GM23248 (cell line): ENCODE data around the gene ADAM12. TPM values are rescaled to one million over a fixed set of nuclear protein-coding genes. Genes with fewer than 3 reads are reported as not detected.

Experiments
- DNase-seq: peaks from one replicate; pipeline ENCODE4 v3.0.0-alpha.2; 2015
- H2AFZ ChIP-seq: fragments of 200-600 bp; sonication (generic); 2 replicates; pipeline ENCODE4 v1.6.1; 2016; ENCODE audit warnings: antibody characterized with exemption
- H3F3A ChIP-seq: fragments of 200-600 bp; sonication (generic); 2 replicates; pipeline ENCODE4 v1.6.1; 2016; ENCODE audit warnings: mild to moderate bottlenecking, antibody characterized with exemption, mixed run types; ENCODE audit not compliant: insufficient read depth
- H3K27ac ChIP-seq: fragments of 200-600 bp; sonication (generic); 2 replicates; pipeline ENCODE4 v1.5.1; 2016; ENCODE audit warnings: mild to moderate bottlenecking
- H3K27me3 ChIP-seq: fragments of 200-600 bp; sonication (generic); replicated peaks from 2 replicates; pipeline ENCODE4 v1.6.1; 2016; ENCODE audit warnings: mild to moderate bottlenecking; ENCODE audit not compliant: insufficient read depth
- H3K36me3 ChIP-seq: fragments of 200-600 bp; sonication (generic); 2 replicates; pipeline ENCODE4 v1.6.1; 2016; ENCODE audit warnings: low read depth, mild to moderate bottlenecking
- H3K4me1 ChIP-seq: fragments of 200-600 bp; sonication (generic); 2 replicates; pipeline ENCODE4 v1.6.1; 2016; ENCODE audit warnings: mild to moderate bottlenecking; ENCODE audit not compliant: insufficient read depth
- H3K4me2 ChIP-seq: fragments of 200-600 bp; sonication (generic); one replicate; pipeline ENCODE4 v1.6.1; 2016; ENCODE audit warnings: mild to moderate bottlenecking; ENCODE audit not compliant: unreplicated experiment
- H3K4me3 ChIP-seq: fragments of 200-600 bp; sonication (generic); 2 replicates; pipeline ENCODE4 v1.5.1; 2016; ENCODE audit warnings: mild to moderate bottlenecking
- H3K79me2 ChIP-seq: fragments of 200-600 bp; sonication (generic); 2 replicates; pipeline ENCODE4 v1.6.1; 2016; ENCODE audit warnings: mild to moderate bottlenecking; ENCODE audit not compliant: insufficient read depth
- H3K9ac ChIP-seq: fragments of 200-600 bp; sonication (generic); 2 replicates; pipeline ENCODE4 v1.6.1; 2016; ENCODE audit warnings: mild to moderate bottlenecking
- H3K9me2 ChIP-seq: fragments of 200-600 bp; sonication (generic); 2 replicates; pipeline ENCODE4 v1.6.1; 2016; ENCODE audit warnings: mixed run types, mild to moderate bottlenecking, moderate library complexity; ENCODE audit not compliant: insufficient read depth
- H3K9me3 ChIP-seq: fragments of 200-600 bp; sonication (generic); one replicate; pipeline ENCODE4 v1.6.1; 2017; ENCODE audit warnings: low read depth
- H4K20me1 ChIP-seq: fragments of 200-600 bp; sonication (generic); 2 replicates; pipeline ENCODE4 v1.6.0; 2016; ENCODE audit not compliant: insufficient read depth
- EZH2 ChIP-seq: fragments of 200-600 bp; sonication (generic); IDR thresholded peaks from 2 replicates; pipeline ENCODE4 v1.6.1; 2018; ENCODE audit warnings: antibody characterized with exemption, mild to moderate bottlenecking; ENCODE audit not compliant: insufficient read depth, poor library complexity, severe bottlenecking
- EZH2phosphoT487 ChIP-seq: fragments of 200-600 bp; sonication (generic); IDR thresholded peaks from 2 replicates; pipeline ENCODE4 v1.6.1; 2018; ENCODE audit warnings: antibody characterized with exemption, moderate library complexity, mild to moderate bottlenecking, low read depth; ENCODE audit not compliant: insufficient read depth
- WGBS, 2 experiments: methylation state at CpG; one replicate each; pipeline ENCODE4 v1.1.6; 2015 to 2017; ENCODE audit warnings: low lambda C conversion rate in 2 of 2, low coverage in 1 of 2; ENCODE audit errors: missing lambda C conversion rate in 2 of 2; 5-methylcytosine and 5-hydroxymethylcytosine counted together
- in situ Hi-C: fragments of 300-500 bp; cut with MboI; formaldehyde crosslinking; loops from 2 replicates; pipeline ENCODE4 v1.15.0; 2020
- polyA plus RNA-seq: library from polyadenylated mRNA; unstranded; fragments of >200 nt; fragmentation: Nextera tagmentation; extraction: Ambion mirVana; gene quantifications from 2 replicates; pipeline ENCODE4 v1.2.1, GENCODE V29; 2016
- total RNA-seq: library from RNA; depleted of rRNA; stranded (reverse); fragments of >200 nt; shearing (Covaris generic); gene quantifications from 2 replicates; pipeline ENCODE4 v1.2.3, GENCODE V29; 2014

The ADAM12 gene
- total and polyA plus RNA-seq, 2 experiments from 2014 or later, result 58.4 to 127 TPM

DNA sequence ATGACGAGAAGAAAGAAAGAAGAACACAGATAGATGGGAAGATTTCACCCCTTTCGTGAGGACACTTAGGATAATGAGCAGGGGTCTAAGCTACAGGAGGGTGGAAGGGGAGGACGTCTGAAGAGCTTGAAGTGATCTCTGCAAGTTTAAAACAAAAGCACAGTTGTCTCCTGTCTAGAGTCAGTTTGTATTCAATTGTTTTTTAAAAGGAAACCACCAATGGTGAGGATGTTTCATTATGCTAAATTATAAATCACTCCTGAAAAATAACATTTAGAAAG is 85.9 kb downstream of the ADAM12 start:
- WGBS, 2 experiments, result 90 to 92% methylated on average over 3 of the region's 3 CpGs
- no peaks in the 10 kb centered on the region for H3K27me3 ChIP-seq
- H3K4me2 ChIP-seq, result no peak overlapping the region
- H3K9ac ChIP-seq, result no peak overlapping the region
- H3K4me3 ChIP-seq, result no peak overlapping the region
- no peak overlapping the region for H3K27ac ChIP-seq
- no peaks in the 10 kb centered on the region for H3K9me2 ChIP-seq
- no peaks in the 10 kb centered on the region for H3K9me3 ChIP-seq
- no peaks in the 10 kb centered on the region for H3K4me1 ChIP-seq
- H2AFZ ChIP-seq, result no peak overlapping the region
- no peaks in the 10 kb centered on the region for H4K20me1 ChIP-seq
- no peak for TF ChIP-seq EZH2
- in situ Hi-C loops, result no loop called here
- peaks cover 91% of the 10 kb centered on the region for H3K79me2 ChIP-seq
- H3F3A ChIP-seq, result peaks cover 44% of the 10 kb centered on the region
- DNase-seq, result no peak
- H3K36me3 ChIP-seq, result no peaks in the 10 kb centered on the region

DNA sequence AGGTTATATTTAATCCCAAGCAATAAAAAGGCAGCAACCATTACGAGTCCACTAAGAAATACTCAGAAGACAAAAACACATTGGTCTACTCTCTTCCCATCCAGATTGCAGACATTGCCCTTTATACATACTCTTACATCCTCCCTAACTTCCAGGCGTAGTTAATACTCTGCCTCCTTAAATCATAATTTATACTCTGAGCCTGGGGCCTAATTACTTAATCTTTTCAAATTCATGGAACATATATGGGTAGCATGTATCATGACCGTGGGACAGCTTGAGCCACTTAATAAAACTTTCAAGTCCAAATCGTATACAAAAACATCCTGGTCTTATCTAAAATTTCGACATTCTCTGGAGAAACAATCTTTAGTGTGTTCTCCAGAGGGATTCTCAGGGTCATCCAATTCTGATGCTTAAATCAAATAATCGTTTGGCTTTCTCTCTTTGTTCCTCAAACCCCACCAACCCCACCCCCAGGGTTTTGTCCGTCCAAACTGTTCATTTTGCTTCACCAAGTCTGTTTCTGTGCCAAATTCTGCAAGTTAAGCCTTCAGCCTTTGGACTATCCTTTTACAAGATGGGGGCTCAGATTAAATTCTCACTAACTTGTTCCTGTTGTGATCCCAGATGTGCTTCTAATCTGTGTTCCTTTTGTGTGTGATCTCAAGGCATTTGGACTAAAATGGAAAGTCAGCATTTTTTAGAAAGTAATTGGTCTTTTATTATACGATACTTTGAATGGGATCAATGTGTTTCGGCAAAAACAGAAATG is 86.4 kb downstream of the ADAM12 start:
- Histone ChIP-seq H3K9ac (no peak overlapping the region), H3K36me3 (no peaks in the 10 kb centered on the region), H3K27ac (no peak overlapping the region), H3F3A (peaks cover 45% of the 10 kb centered on the region), H3K9me3 (no peaks in the 10 kb centered on the region), H4K20me1 (no peaks in the 10 kb centered on the region), H3K9me2 (no peaks in the 10 kb centered on the region), H3K4me3 (no peak overlapping the region), H3K4me1 (no peaks in the 10 kb centered on the region; the same call in 1 of the 2 replicates), H3K27me3 (no peaks in the 10 kb centered on the region), H3K4me2 (no peak overlapping the region), H3K79me2 (peaks cover 91% of the 10 kb centered on the region), H2AFZ (no peak overlapping the region)
- TF ChIP-seq EZH2, result no peak
- 86 to 87% methylated on average over 9 of the region's 9 CpGs for WGBS, 2 experiments
- in situ Hi-C loops, result no loop called here
- DNase-seq, result no peak

DNA sequence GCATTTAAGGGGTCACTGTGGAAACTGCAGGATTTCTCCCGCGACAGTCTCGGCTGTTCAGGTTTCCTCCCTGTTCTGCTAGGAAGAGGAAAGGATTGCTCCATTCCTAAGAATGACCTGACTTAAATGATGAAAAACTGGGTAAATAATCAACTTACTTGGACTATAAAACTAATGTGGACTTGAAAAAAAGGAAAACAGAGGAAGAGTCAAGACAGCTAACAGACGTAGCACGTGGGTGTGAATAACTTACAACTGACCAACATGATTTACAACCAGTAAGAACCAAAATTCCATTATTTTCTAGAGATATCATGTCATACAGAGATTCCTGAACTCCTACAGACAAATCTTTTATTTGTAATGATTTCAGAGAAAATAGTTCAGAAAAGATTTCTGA is 93.8 kb downstream of the ADAM12 start:
- DNase-seq, result no peak
- H3K27ac ChIP-seq, result no peak overlapping the region
- H3K79me2 ChIP-seq, result peaks cover 100% of the 10 kb centered on the region
- H3K4me3 ChIP-seq, result no peak overlapping the region
- TF ChIP-seq EZH2phosphoT487, result no peak
- no peak for TF ChIP-seq EZH2
- WGBS, 2 experiments, result 92 to 96% methylated on average over 5 of the region's 5 CpGs
- H4K20me1 ChIP-seq, result no peaks in the 10 kb centered on the region
- H3K9me2 ChIP-seq, result no peaks in the 10 kb centered on the region
- no peak overlapping the region for H2AFZ ChIP-seq
- peaks cover 38% of the 10 kb centered on the region; the same call in 1 of the 2 replicates for H3F3A ChIP-seq
- in situ Hi-C loops, result no loop called here
- H3K4me1 ChIP-seq, result peaks cover 11% of the 10 kb centered on the region
- no peaks in the 10 kb centered on the region for H3K9me3 ChIP-seq
- H3K4me2 ChIP-seq, result no peak overlapping the region
- no peaks in the 10 kb centered on the region for H3K36me3 ChIP-seq
- H3K9ac ChIP-seq, result no peak overlapping the region
- no peaks in the 10 kb centered on the region for H3K27me3 ChIP-seq

DNA sequence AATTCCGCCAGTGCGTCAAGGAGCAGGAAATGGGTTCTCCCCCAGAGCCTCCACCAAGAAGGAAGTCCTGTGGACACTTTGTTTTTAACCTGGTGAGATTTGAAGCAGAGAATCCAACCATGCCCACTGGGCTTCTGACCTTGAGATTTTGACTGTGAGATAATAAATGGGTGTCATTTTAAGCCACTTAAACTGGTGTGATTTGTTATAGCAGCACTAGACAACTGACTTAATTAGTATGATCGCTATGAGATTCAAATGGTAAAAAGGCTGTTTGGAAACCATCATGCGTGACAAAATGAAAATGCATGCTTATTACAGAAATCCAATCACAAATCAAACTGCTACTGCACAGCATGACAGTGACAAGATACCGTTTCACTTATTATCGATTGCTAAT is 98.0 kb downstream of the ADAM12 start:
- H3F3A ChIP-seq, result 0 out of 2 replicates have a peak, but pooled peaks cover 10% of the 10 kb centered on the region
- no peak for DNase-seq
- H3K4me1 ChIP-seq, result peaks cover 11% of the 10 kb centered on the region
- H3K27me3 ChIP-seq, result no peaks in the 10 kb centered on the region
- H3K36me3 ChIP-seq, result no peaks in the 10 kb centered on the region
- WGBS, 2 experiments, result 97 to 98% methylated on average over 6 of the region's 6 CpGs
- H3K4me2 ChIP-seq, result no peak overlapping the region
- H3K4me3 ChIP-seq, result no peak overlapping the region
- H3K9ac ChIP-seq, result no peak overlapping the region
- H2AFZ ChIP-seq, result no peak overlapping the region
- TF ChIP-seq EZH2phosphoT487, result no peak
- no peak for TF ChIP-seq EZH2
- H3K9me3 ChIP-seq, result no peaks in the 10 kb centered on the region
- H4K20me1 ChIP-seq, result no peaks in the 10 kb centered on the region
- no peak overlapping the region for H3K27ac ChIP-seq
- in situ Hi-C loops, result no loop called here
- H3K9me2 ChIP-seq, result no peaks in the 10 kb centered on the region
- H3K79me2 ChIP-seq, result peaks cover 92% of the 10 kb centered on the region
